Endothelial cell of umbilical vein (primary cell): ENCODE measurements around the gene PDE11A. TPM values are rescaled to one million over a fixed set of nuclear protein-coding genes. Genes with fewer than 3 reads are reported as not detected.

ENCODE experiments used
- BruUV-seq: library from RNA; stranded (reverse); fragments of 400-500 nt; replicated peaks from 2 replicates; lab custom pipeline; 2021; lab: Mats Ljungman, UMichigan
- CTCF ChIA-PET: fragments of 300-600, 350-600 bp; sonication (Branson Sonifier 250); formaldehyde crosslinking; loops from one replicate; lab custom pipeline; 2021; ENCODE audit warnings: antibody characterized with exemption, inconsistent platforms; lab: Charles Lee
- POLR2A ChIA-PET: fragments of 300-600, 350-600 bp; sonication (Branson Sonifier 250); formaldehyde crosslinking; loops from one replicate; lab custom pipeline; 2021; ENCODE audit warnings: antibody characterized with exemption, inconsistent platforms; lab: Charles Lee
- DNase-seq: peaks from one replicate; pipeline ENCODE4 v3.0.0-alpha.2; 2011; ENCODE audit warnings: low read depth, low spot score
- FAIRE-seq: peaks from 2 replicates; lab custom pipeline; 2011; peaks lifted over from hg19 to GRCh38; lab: Jason Lieb, UNC
- H2AFZ ChIP-seq: 2 replicates; pipeline ENCODE4 v1.6.0; 2012; ENCODE audit warnings: low read depth, low read length, control low read depth, inconsistent platforms
- H3K27ac ChIP-seq: 2 replicates; pipeline ENCODE4 v1.5.1; 2011; ENCODE audit warnings: low read depth, mild to moderate bottlenecking, control low read depth, low read length, moderate library complexity; ENCODE audit not compliant: insufficient read depth
- H3K27me3 ChIP-seq, 2 experiments: 2 replicates each; pipeline versions ENCODE4 v1.6.0 to v1.6.1; 2011; ENCODE audit warnings: low read length in 2 of 2, mixed read lengths in 1 of 2; ENCODE audit not compliant: control insufficient read depth in 2 of 2, insufficient read depth in 2 of 2
- H3K36me3 ChIP-seq, 2 experiments: 2 replicates in 1 of 2; 3 replicates in 1 of 2; pipeline ENCODE4 v1.5.1; 2011; ENCODE audit warnings: low read length in 2 of 2, mild to moderate bottlenecking in 1 of 2, moderate library complexity in 1 of 2; ENCODE audit not compliant: control insufficient read depth in 2 of 2, insufficient read depth in 2 of 2; ENCODE audit errors: extremely low read depth in 1 of 2
- H3K4me1 ChIP-seq: 3 replicates; pipeline ENCODE4 v1.5.1; 2011; ENCODE audit warnings: mild to moderate bottlenecking, low read length; ENCODE audit not compliant: control insufficient read depth, insufficient read depth; ENCODE audit errors: extremely low read depth
- H3K4me2 ChIP-seq: 2 replicates; pipeline ENCODE4 v1.6.1; 2011; ENCODE audit warnings: low read length, control low read depth, mixed read lengths; ENCODE audit not compliant: insufficient read depth
- H3K4me3 ChIP-seq, 3 experiments: fragments of 200-600 bp in 1 of 3; sonication (generic), shearing (Covaris generic) in 1 of 3; replicated peaks in 1 of 3; 2 replicates each; pipeline ENCODE4 v1.5.1; 2011 to 2016; ENCODE audit warnings: control low read depth in 3 of 3, low read length in 3 of 3, mild to moderate bottlenecking in 2 of 3, inconsistent platforms in 1 of 3, low read depth in 1 of 3, moderate library complexity in 1 of 3; ENCODE audit not compliant: insufficient read depth in 1 of 3
- H3K79me2 ChIP-seq: 2 replicates; pipeline ENCODE4 v1.6.0; 2012; ENCODE audit warnings: low read length, inconsistent platforms; ENCODE audit not compliant: control insufficient read depth, insufficient read depth
- H3K9ac ChIP-seq: replicated peaks from 2 replicates; pipeline ENCODE3; 2011; ENCODE audit warnings: low read length, control low read depth; ENCODE audit not compliant: insufficient read depth; ENCODE audit errors: extremely low read depth
- H3K9me1 ChIP-seq: replicated peaks from 3 replicates; pipeline ENCODE4 v1.6.0; 2011; ENCODE audit warnings: mild to moderate bottlenecking, low read length; ENCODE audit not compliant: control insufficient read depth, insufficient read depth; ENCODE audit errors: extremely low read depth
- H3K9me3 ChIP-seq: replicated peaks from 2 replicates; pipeline ENCODE4 v1.5.1; 2012; ENCODE audit warnings: low read length, inconsistent platforms; ENCODE audit not compliant: control insufficient read depth, insufficient read depth
- H4K20me1 ChIP-seq: replicated peaks from 2 replicates; pipeline ENCODE3; 2011; ENCODE audit warnings: mild to moderate bottlenecking, low read length; ENCODE audit not compliant: control insufficient read depth, insufficient read depth; ENCODE audit errors: extremely low read depth
- FOS ChIP-seq: IDR thresholded peaks from 2 replicates; pipeline ENCODE4 v1.6.1; 2011; ENCODE audit warnings: mild to moderate bottlenecking, low read length, moderate library complexity, borderline replicate concordance; ENCODE audit not compliant: insufficient read depth
- JUN ChIP-seq: IDR thresholded peaks from 2 replicates; pipeline ENCODE4 v1.6.1; 2011; ENCODE audit warnings: borderline replicate concordance, low read depth; ENCODE audit not compliant: insufficient read length, insufficient read depth
- POLR2A ChIP-seq: IDR thresholded peaks from 2 replicates; pipeline ENCODE4 v1.6.1; 2012; ENCODE audit warnings: low read depth, mild to moderate bottlenecking, control low read depth, low read length
- POLR2AphosphoS5 ChIP-seq: IDR thresholded peaks from 2 replicates; pipeline ENCODE4 v1.6.1; 2012; ENCODE audit warnings: low read depth, mild to moderate bottlenecking, control low read depth, low read length, moderate library complexity; ENCODE audit not compliant: insufficient read depth
- dilution Hi-C: fragments of 300-500 bp; cut with MboI; formaldehyde crosslinking; loops from one replicate; pipeline ENCODE4 v1.15.0; 2019; ENCODE audit warnings: low sequenced_read_pairs; ENCODE audit not compliant: extremely low pct_ligation_motif_present
- intact Hi-C: fragments of 100-400 bp; cut with micrococcal nuclease; formaldehyde crosslinking; loops from one replicate; pipeline ENCODE4 v1.10.0; 2022
- polyA plus RNA-seq, 4 experiments: library from polyadenylated mRNA; depleted of rRNA in 3 of 4; stranded (reverse) in 3 of 4; unstranded in 1 of 4; fragments of >200 nt; gene quantifications; 2 replicates each; pipeline versions ENCODE4 v1.2.1 to v1.2.3, GENCODE V29; 2011 to 2012; ENCODE audit warnings: missing spikeins in 1 of 4
- total RNA-seq: library from RNA; stranded (reverse); gene quantifications from 2 replicates; pipeline ENCODE4 v1.2.3, GENCODE V29; 2021

Gene PDE11A
- total and polyA plus RNA-seq, 2 donors (not counting 3 experiments of a cell fraction or from before 2014, with no cell fraction given), result 0.07 to 0.51 TPM

GRCh38 chr2:177742851-177743250, 329.7 kb downstream of the PDE11A start:
- Histone ChIP-seq H3K36me3 (no peaks in the 10 kb centered on the region), H3K9me1 (no peaks in the 10 kb centered on the region), H3K9me3 (no peaks in the 10 kb centered on the region), H3K9ac (no peak overlapping the region), H4K20me1 (no peaks in the 10 kb centered on the region), H3K4me2 (no peak overlapping the region), H3K79me2 (no peaks in the 10 kb centered on the region), H3K4me1 (peaks cover 29% of the 10 kb centered on the region), H3K4me3 (no peak overlapping the region), H2AFZ (no peak overlapping the region), H3K27ac (no peak overlapping the region), H3K27me3 (no peaks in the 10 kb centered on the region)
- dilution Hi-C loops, result no loop called here
- TF ChIP-seq POLR2AphosphoS5 (no peak), JUN (no peak), POLR2A (no peak), FOS (no peak)
- ChIA-PET POLR2A (no interaction called here), CTCF (interaction anchor here (1.0 to 2.1 kb wide), 4 partner anchors 9 to 578 kb away, joined by 3 to 9 read pairs (median 6); no protein-coding TSS in a partner anchor)
- no peak for FAIRE-seq
- no peak for DNase-seq
- intact Hi-C loops, result no loop called here
- no TSS peak for BruUV-seq

- Histone ChIP-seq H3K4me2 (no peak overlapping the region), H3K9me3 (no peaks in the 10 kb centered on the region), H2AFZ (no peak overlapping the region), H3K4me3 (no peak overlapping the region), H3K4me1 (peaks cover 19% of the 10 kb centered on the region), H3K36me3 (no peaks in the 10 kb centered on the region), H3K27ac (no peak overlapping the region), H3K79me2 (no peaks in the 10 kb centered on the region), H3K9me1 (no peaks in the 10 kb centered on the region), H3K27me3 (no peaks in the 10 kb centered on the region), H4K20me1 (no peaks in the 10 kb centered on the region), H3K9ac (no peak overlapping the region)
- DNase-seq (no peak), FAIRE-seq (no peak)
- dilution Hi-C loops (no loop called here), intact Hi-C loops (no loop called here)
- ChIA-PET CTCF (interaction anchor here (0.9 to 1.3 kb wide), 4 partner anchors 10 to 577 kb away, joined by 3 to 6 read pairs (median 4); no protein-coding TSS in a partner anchor), POLR2A (no interaction called here)
- no TSS peak for BruUV-seq
- TF ChIP-seq FOS, result no peak
These were observed 330.7 kb downstream of the PDE11A start for GRCh38 chr2:177741866-177742265.
